ENCODE data around the gene IRF5.

The IRF5 gene

DNA sequence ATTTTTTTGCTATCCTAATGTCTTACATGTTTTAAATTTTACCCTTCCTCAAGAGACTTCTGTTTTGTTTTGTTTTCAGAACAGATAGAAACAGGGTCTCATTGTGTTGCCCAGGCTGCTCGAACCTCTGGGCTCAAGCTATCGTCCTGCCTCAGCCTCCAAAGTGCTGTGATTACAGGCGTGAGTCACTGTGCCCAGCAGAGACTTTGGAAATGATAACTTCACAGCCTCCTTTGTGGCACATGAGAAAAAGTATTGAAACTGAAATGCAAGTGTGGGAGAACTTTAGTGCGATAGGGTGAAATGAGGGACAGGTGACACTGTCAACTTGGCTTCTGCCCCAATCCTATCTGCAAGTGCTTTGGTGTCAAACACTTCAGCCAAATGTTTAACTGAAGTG is 21.6 kb downstream of the IRF5 start:
- peaks cover 14% of the 10 kb centered on the region for H3K36me3 ChIP-seq (ENCODE audit: low read length)
- no peak overlapping the region for H3K4me3 ChIP-seq (ENCODE audit: insufficient read depth, low read length, poor library complexity, severe bottlenecking)

DNA sequence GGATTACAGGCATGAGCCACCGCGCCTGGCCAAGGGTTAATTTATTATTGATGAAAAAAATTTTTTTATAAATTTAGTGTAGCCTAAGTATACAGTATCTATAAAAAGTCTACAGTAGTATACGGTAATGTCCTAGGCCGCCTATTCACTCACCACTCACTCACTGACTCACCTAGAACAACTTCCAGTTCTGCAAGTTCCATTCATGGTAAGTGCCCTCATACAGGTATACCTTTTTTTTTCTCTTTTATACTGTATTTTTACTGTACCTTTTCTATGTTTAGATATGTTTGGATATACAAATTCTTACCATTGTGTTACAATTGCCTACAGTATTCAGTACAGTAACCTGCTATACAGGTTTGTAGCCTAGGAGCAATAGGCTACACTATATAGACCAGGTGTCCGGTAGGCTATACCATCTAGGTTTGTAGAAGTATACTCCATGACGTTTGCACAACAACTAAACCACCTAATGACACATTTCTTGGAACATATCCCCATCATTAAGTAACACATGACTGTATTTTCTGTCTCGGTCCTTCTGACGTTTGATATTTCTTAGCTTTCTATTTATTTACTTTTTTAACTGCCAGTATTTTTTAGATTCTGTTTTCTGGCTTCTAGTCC is 23.4 kb downstream of the IRF5 start:
- Histone ChIP-seq H4K20me1 (ENCODE audit: low read depth, low read length) (no peaks in the 10 kb centered on the region), H3K4me2 (ENCODE audit: low read depth, low read length, poor library complexity, severe bottlenecking) (no peak overlapping the region), H3K36me3 (ENCODE audit: low read length) (peaks cover 25% of the 10 kb centered on the region), H3K4me3 (ENCODE audit: insufficient read depth, low read length, poor library complexity, severe bottlenecking) (no peak overlapping the region), H3K9ac (ENCODE audit: low read length) (no peak overlapping the region), H3K9me3 (ENCODE audit: insufficient read depth, low read length) (no peaks in the 10 kb centered on the region), H3K9me2 (replicated peaks; ENCODE audit: insufficient read depth, low read length) (no peaks in the 10 kb centered on the region), H3F3A (ENCODE audit: insufficient read depth) (no peaks in the 10 kb centered on the region), H3K79me2 (ENCODE audit: insufficient read depth, low read length) (no peaks in the 10 kb centered on the region), H3K27ac (ENCODE audit: low read depth, low read length) (no peak overlapping the region), H2AFZ (ENCODE audit: low read depth, low read length, severe bottlenecking) (no peak overlapping the region), H3K27me3 (ENCODE audit: low read length) (no peaks in the 10 kb centered on the region)
- TF ChIP-seq CTCF (IDR thresholded peaks at IDR 0.05; ENCODE audit: insufficient read depth, low read length, poor library complexity, severe bottlenecking) (no peak), EZH2phosphoT487 (conservative IDR thresholded peaks at IDR 0.05; ENCODE audit: low read length) (no peak)

More for the DNA sequence above, 21.6 kb downstream of the IRF5 start:
- H2AFZ ChIP-seq (ENCODE audit: low read depth, low read length, severe bottlenecking): no peak overlapping the region
- H3K27me3 ChIP-seq (ENCODE audit: low read length): no peaks in the 10 kb centered on the region
- H3K9me3 ChIP-seq (ENCODE audit: insufficient read depth, low read length): no peaks in the 10 kb centered on the region
- no peak overlapping the region for H3K4me2 ChIP-seq (ENCODE audit: low read depth, low read length, poor library complexity, severe bottlenecking)
- no peaks in the 10 kb centered on the region for H3F3A ChIP-seq (ENCODE audit: insufficient read depth)
- no peak for TF ChIP-seq CTCF (IDR thresholded peaks at IDR 0.05; ENCODE audit: insufficient read depth, low read length, poor library complexity, severe bottlenecking)
- no peak for TF ChIP-seq EZH2phosphoT487 (conservative IDR thresholded peaks at IDR 0.05; ENCODE audit: low read length)
- no peak overlapping the region for H3K9ac ChIP-seq (ENCODE audit: low read length)
- no peaks in the 10 kb centered on the region for H3K9me2 ChIP-seq (replicated peaks; ENCODE audit: insufficient read depth, low read length)
- H3K79me2 ChIP-seq (ENCODE audit: insufficient read depth, low read length): no peaks in the 10 kb centered on the region
- no peaks in the 10 kb centered on the region for H4K20me1 ChIP-seq (ENCODE audit: low read depth, low read length)
- H3K27ac ChIP-seq (ENCODE audit: low read depth, low read length): no peak overlapping the region

GRCh38 chr7:128962899-128963298 is 25.2 kb downstream of the IRF5 start:
- Histone ChIP-seq H4K20me1 (ENCODE audit: low read depth, low read length) (no peaks in the 10 kb centered on the region), H3K79me2 (ENCODE audit: insufficient read depth, low read length) (no peaks in the 10 kb centered on the region), H3K9ac (ENCODE audit: low read length) (no peak overlapping the region), H3K9me3 (ENCODE audit: insufficient read depth, low read length) (no peaks in the 10 kb centered on the region), H3F3A (ENCODE audit: insufficient read depth) (no peaks in the 10 kb centered on the region), H3K4me2 (ENCODE audit: low read depth, low read length, poor library complexity, severe bottlenecking) (no peak overlapping the region), H3K27ac (ENCODE audit: low read depth, low read length) (no peak overlapping the region; the same call in 1 of the 2 replicates), H3K36me3 (ENCODE audit: low read length) (peaks cover 33% of the 10 kb centered on the region), H3K9me2 (replicated peaks; ENCODE audit: insufficient read depth, low read length) (no peaks in the 10 kb centered on the region), H3K27me3 (ENCODE audit: low read length) (no peaks in the 10 kb centered on the region), H2AFZ (ENCODE audit: low read depth, low read length, severe bottlenecking) (no peak overlapping the region), H3K4me3 (ENCODE audit: insufficient read depth, low read length, poor library complexity, severe bottlenecking) (no peak overlapping the region)
- no peak for TF ChIP-seq EZH2phosphoT487 (conservative IDR thresholded peaks at IDR 0.05; ENCODE audit: low read length)
- no peak for TF ChIP-seq CTCF (IDR thresholded peaks at IDR 0.05; ENCODE audit: insufficient read depth, low read length, poor library complexity, severe bottlenecking)
